Astrocyte (in vitro differentiated cells and primary cell): Measurements from ENCODE around the gene PLG.
"Not testable (repeated sequence)": the region's sequence is repeated elsewhere in the genome, so short reads cannot be mapped to it uniquely, and the experiment has no call there.

Experiments
- CTCF ChIP-seq: IDR thresholded peaks from 2 replicates; pipeline ENCODE4 v1.5.1; 2011; ENCODE audit warnings: low read depth, mild to moderate bottlenecking, inconsistent platforms, low read length, moderate library complexity; ENCODE audit not compliant: insufficient read depth
- EZH2 ChIP-seq: IDR thresholded peaks from 2 replicates; pipeline ENCODE4 v1.6.1; 2012; ENCODE audit warnings: mild to moderate bottlenecking, low read length, inconsistent platforms; ENCODE audit not compliant: insufficient read depth

DNA sequence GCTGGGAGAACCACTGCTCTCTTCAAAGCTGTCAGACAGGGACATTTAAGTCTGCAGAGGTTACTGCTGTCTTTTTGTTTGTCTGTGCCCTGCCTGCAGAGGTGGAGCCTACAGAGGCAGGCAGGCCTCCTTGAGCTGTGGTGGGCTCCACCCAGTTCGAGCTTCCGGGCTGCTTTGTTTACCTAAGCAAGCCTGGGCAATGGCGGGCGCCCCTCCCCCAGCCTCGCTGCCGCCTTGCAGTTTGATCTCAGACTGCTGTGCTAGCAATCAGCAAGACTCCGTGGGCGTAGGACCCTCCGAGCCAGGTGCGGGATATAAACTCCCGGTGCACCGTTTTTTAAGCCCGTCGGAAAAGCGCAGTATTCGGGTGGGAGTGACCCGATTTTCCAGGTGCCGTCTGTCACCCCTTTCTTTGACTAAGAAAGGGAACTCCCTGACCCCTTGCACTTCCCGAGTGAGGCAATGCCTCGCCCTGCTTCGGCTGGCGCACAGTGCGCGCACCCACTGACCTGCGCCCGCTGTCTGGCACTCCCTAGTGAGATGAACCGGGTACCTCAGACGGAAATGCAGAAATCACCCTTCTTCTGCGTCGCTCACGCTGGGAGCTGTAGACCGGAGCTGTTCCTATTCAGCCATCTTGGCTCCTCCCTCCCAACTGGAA lies 16.8 kb upstream of the PLG start:
- TF ChIP-seq CTCF, EZH2: not testable (repeated sequence)
